Measurements from ENCODE around the gene FHOD1. TPM values are rescaled to one million over a fixed set of nuclear protein-coding genes. Genes with fewer than 3 reads are reported as not detected.

FHOD1 gene
- total and polyA plus RNA-seq, 7 donors = 4.8 to 25.2 (median 9.2) TPM

DNA sequence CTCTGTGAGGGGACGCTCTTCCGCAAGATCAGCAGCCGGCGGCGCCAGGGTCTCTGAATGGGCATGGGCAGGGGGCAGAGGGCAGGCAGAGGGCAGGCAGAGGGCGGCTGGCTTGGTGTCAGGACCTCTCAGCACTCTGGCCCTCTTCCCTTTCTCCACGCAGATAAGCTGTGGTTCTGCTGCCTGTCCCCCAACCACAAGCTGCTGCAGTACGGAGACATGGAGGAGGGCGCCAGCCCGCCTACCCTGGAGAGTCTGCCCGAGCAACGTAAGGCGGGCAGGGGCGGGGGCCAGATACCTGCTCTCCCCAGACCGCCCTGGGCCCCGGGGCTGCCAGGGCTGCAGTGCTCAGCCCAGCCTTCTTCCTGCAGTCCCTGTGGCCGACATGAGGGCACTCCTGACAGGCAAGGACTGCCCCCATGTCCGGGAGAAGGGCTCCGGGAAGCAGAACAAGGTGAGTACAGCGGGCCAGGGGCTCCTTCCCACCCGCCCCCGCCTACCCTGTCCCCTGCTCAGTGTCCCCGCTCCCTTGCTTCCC lies 44.3 kb downstream of the FHOD1 start:
- no peaks in the 10 kb centered on the region for H3K27me3 ChIP-seq
- 91 to 95% methylated on average over 23 of the region's 23 CpGs for WGBS, 2 donors
- H3K4me3 ChIP-seq = no peak overlapping the region
- no peak for TF ChIP-seq EP300 (IDR thresholded peaks at IDR 0.05)
- TF ChIP-seq, protein P1, sequence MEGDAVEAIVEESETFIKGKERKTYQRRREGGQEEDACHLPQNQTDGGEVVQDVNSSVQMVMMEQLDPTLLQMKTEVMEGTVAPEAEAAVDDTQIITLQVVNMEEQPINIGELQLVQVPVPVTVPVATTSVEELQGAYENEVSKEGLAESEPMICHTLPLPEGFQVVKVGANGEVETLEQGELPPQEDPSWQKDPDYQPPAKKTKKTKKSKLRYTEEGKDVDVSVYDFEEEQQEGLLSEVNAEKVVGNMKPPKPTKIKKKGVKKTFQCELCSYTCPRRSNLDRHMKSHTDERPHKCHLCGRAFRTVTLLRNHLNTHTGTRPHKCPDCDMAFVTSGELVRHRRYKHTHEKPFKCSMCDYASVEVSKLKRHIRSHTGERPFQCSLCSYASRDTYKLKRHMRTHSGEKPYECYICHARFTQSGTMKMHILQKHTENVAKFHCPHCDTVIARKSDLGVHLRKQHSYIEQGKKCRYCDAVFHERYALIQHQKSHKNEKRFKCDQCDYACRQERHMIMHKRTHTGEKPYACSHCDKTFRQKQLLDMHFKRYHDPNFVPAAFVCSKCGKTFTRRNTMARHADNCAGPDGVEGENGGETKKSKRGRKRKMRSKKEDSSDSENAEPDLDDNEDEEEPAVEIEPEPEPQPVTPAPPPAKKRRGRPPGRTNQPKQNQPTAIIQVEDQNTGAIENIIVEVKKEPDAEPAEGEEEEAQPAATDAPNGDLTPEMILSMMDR (IDR thresholded peaks at IDR 0.05) = no peak
- TF ChIP-seq POLR2A (IDR thresholded peaks at IDR 0.05) = no peak
- no peak for TF ChIP-seq POLR2AphosphoS5 (IDR thresholded peaks at IDR 0.05)
- no peak for DNase-seq
- H3K36me3 ChIP-seq = peaks cover 0 to 18% (median 9%) of the 10 kb centered on the region in 4 donors
- H3K27ac ChIP-seq = no peak overlapping the region
- no peaks in the 10 kb centered on the region for H3K9me3 ChIP-seq
- H3K4me1 ChIP-seq = peaks cover 0 to 10% (median 9%) of the 10 kb centered on the region in 4 donors
- intact Hi-C loops (cut with DNase I) = no loop called here

GRCh38 chr16:67202426-67202825 lies 44.9 kb downstream of the FHOD1 start:
- DNase-seq = no peak
- Histone ChIP-seq H3K27ac (no peak overlapping the region), H3K4me1 (peaks cover 0 to 11% (median 10%) of the 10 kb centered on the region in 4 donors), H3K36me3 (peaks cover 2 to 24% (median 15%) of the 10 kb centered on the region in 4 donors), H3K9me3 (no peaks in the 10 kb centered on the region), H3K4me3 (no peak overlapping the region), H3K27me3 (no peaks in the 10 kb centered on the region)
- no peak for TF ChIP-seq EP300 (IDR thresholded peaks at IDR 0.05)
- TF ChIP-seq POLR2AphosphoS5 (IDR thresholded peaks at IDR 0.05) = no peak
- TF ChIP-seq, protein P1 (IDR thresholded peaks at IDR 0.05) = no peak
- intact Hi-C loops (cut with DNase I) = no loop called here
- 94 to 95% methylated on average over 12 of the region's 12 CpGs for WGBS, 2 donors

DNA sequence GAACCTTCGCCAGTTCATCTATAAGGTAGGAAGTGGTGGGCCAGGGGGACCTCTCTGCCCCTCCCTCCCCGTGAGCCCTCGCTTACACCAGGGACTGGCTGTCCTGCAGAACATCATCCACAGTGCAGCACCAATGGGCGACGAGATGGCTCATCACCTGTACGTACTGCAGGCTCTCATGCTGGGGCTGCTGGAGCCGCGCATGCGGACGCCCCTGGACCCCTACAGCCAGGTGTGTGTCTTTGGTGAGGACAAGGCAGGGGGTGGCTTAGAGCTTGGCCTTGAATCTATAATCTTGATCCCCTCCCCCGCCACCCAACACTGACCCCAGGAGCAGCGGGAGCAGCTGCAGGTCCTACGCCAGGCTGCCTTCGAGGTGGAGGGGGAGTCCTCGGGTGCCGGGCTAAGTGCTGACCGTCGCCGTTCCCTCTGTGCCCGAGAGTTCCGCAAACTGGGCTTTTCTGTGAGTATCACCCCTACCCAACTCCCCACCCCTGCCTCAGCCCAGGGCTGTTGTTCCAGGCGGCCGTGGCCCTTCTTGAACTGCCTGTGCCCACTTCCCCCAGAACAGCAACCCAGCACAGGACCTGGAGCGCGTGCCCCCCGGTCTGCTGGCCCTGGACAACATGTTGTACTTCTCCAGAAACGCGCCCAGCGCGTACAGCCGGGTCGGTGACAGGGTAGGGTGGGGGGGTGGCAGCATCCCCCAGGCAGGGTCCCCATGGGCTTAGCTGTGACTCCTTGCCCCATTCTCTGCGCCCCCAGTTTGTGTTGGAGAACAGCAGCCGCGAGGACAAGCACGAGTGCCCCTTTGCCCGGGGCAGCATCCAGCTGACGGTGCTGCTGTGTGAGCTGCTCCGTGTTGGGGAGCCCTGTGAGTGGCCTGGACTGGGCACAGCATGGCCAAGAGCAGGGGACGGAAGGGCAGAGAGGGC lies 45.6 kb downstream of the FHOD1 start:
- Histone ChIP-seq H3K4me3 (no peak overlapping the region), H3K4me1 (peaks cover 0 to 11% (median 10%) of the 10 kb centered on the region in 4 donors), H3K27ac (no peak overlapping the region), H3K36me3 (peaks cover 9 to 28% (median 22%) of the 10 kb centered on the region in 4 donors), H3K9me3 (no peaks in the 10 kb centered on the region), H3K27me3 (no peaks in the 10 kb centered on the region)
- TF ChIP-seq POLR2A (IDR thresholded peaks at IDR 0.05) = no peak
- no peak for TF ChIP-seq EP300 (IDR thresholded peaks at IDR 0.05)
- TF ChIP-seq POLR2AphosphoS5 (IDR thresholded peaks at IDR 0.05) = no peak
- TF ChIP-seq, protein P1 (IDR thresholded peaks at IDR 0.05) = no peak
- 94 to 96% methylated on average over 40 of the region's 40 CpGs for WGBS, 2 donors
- no peak for DNase-seq
- intact Hi-C loops (cut with DNase I) = no loop called here

GRCh38 chr16:67200491-67200890 lies 46.8 kb downstream of the FHOD1 start:
- no peaks in the 10 kb centered on the region for H3K27me3 ChIP-seq
- H3K36me3 ChIP-seq = peaks cover 21 to 40% (median 34%) of the 10 kb centered on the region in 4 donors
- intact Hi-C loops (cut with DNase I) = no loop called here
- H3K27ac ChIP-seq = no peak overlapping the region
- TF ChIP-seq POLR2A (IDR thresholded peaks at IDR 0.05) = no peak
- TF ChIP-seq, protein P1 (IDR thresholded peaks at IDR 0.05) = no peak
- no peak for TF ChIP-seq POLR2AphosphoS5 (IDR thresholded peaks at IDR 0.05)
- no peak for TF ChIP-seq EP300 (IDR thresholded peaks at IDR 0.05)
- peaks cover 0 to 11% (median 10%) of the 10 kb centered on the region in 4 donors for H3K4me1 ChIP-seq
- no peak overlapping the region for H3K4me3 ChIP-seq
- WGBS, 2 donors = 89 to 93% methylated on average over 8 of the region's 8 CpGs
- no peaks in the 10 kb centered on the region for H3K9me3 ChIP-seq
- no peak for DNase-seq
